Hepatocyte (in vitro differentiated cells): Measurements from ENCODE around the gene SND1.

ENCODE experiments used
- CTCF ChIP-seq: fragments of 200-600 bp; sonication (generic); IDR thresholded peaks from 2 replicates; pipeline ENCODE4 v1.5.1; 2016; ENCODE audit warnings: antibody characterized with exemption, mild to moderate bottlenecking; ENCODE audit not compliant: poor library complexity
- EZH2 ChIP-seq: fragments of 200-600 bp; sonication (generic); IDR thresholded peaks from 2 replicates; pipeline ENCODE4 v1.6.1; 2016; ENCODE audit warnings: antibody characterized with exemption, mild to moderate bottlenecking, borderline replicate concordance
- EZH2phosphoT487 ChIP-seq: fragments of 200-600 bp; sonication (generic); IDR thresholded peaks from one replicate; pipeline ENCODE4 v1.6.1; 2018; ENCODE audit warnings: antibody characterized with exemption, mild to moderate bottlenecking, low read depth, moderate library complexity; ENCODE audit not compliant: unreplicated experiment, severe bottlenecking

GRCh38 chr7:127909424-127910152 is 257.6 kb downstream of the SND1 start:
- TF ChIP-seq CTCF (no peak), EZH2 (no peak), EZH2phosphoT487 (no peak)
